Activated CD8-positive, alpha-beta T cell treated with anti-CD3 and anti-CD28 coated beads for 36 hours (primary cell): ENCODE results near the gene MAML1. TPM values are rescaled to one million over a fixed set of nuclear protein-coding genes. Genes with fewer than 3 reads are reported as not detected.

Source experiments
- ATAC-seq: fragments of 200-7000 bp; cut with Tn5 transposase; one replicate; pipeline ENCODE4 v1.10.0; 2021; ENCODE audit warnings: mild to moderate bottlenecking, moderate library complexity
- CTCF ChIA-PET: fragments of 350-600 bp; sonication (Branson Sonifier 250); formaldehyde crosslinking; loops from one replicate; lab custom pipeline; 2021; ENCODE audit warnings: antibody characterized with exemption; lab: Charles Lee
- POLR2A ChIA-PET: fragments of 350-600 bp; sonication (Branson Sonifier 250); formaldehyde crosslinking; loops from one replicate; lab custom pipeline; 2021; ENCODE audit warnings: antibody characterized with exemption; lab: Charles Lee
- DNase-seq: peaks from one replicate; pipeline ENCODE4 v3.0.0-alpha.2; 2020
- H3K27ac Mint-ChIP-seq: one replicate; pipeline ENCODE4 v1.8.0; 2021; ENCODE audit warnings: mild to moderate bottlenecking, mixed read lengths
- H3K27me3 Mint-ChIP-seq: one replicate; pipeline ENCODE4 v1.8.0; 2021; ENCODE audit warnings: mixed read lengths
- H3K36me3 Mint-ChIP-seq: one replicate; pipeline ENCODE4 v1.8.0; 2021; ENCODE audit warnings: low read depth, mixed read lengths
- H3K4me1 Mint-ChIP-seq: one replicate; pipeline ENCODE4 v1.8.0; 2021; ENCODE audit warnings: low read depth, mixed read lengths
- H3K4me3 Mint-ChIP-seq: one replicate; pipeline ENCODE4 v1.8.0; 2021; ENCODE audit warnings: mild to moderate bottlenecking, moderate library complexity, mixed read lengths
- H3K9me3 Mint-ChIP-seq: one replicate; pipeline ENCODE4 v1.8.0; 2021; ENCODE audit warnings: mixed read lengths
- CTCF ChIP-seq: fragments of 200-600 bp; IDR thresholded peaks from one replicate; pipeline ENCODE4 v1.8.0; 2022; ENCODE audit warnings: antibody characterized with exemption, mild to moderate bottlenecking
- intact Hi-C: fragments of 100-400 bp; cut with micrococcal nuclease; formaldehyde crosslinking; loops from one replicate; pipeline ENCODE4 v1.10.0; 2022
- total RNA-seq, 2 experiments: library from RNA; stranded (reverse); gene quantifications; one replicate each; pipeline ENCODE4 v1.2.3, GENCODE V29; 2021

Gene MAML1
- total RNA-seq, 2 experiments from 2014 or later, result 26.1 to 26.6 TPM

GRCh38 chr5:179795049-179795862 lies 62.6 kb downstream of the MAML1 start:
- ATAC-seq (no peak), DNase-seq (no peak)
- no peak overlapping the region for H3K27ac Mint-ChIP-seq
- intact Hi-C loops, result no loop called here
- peak overlapping the region; percentile 55 for H3K4me3 Mint-ChIP-seq
- peaks cover 6% of the 10 kb centered on the region for H3K36me3 Mint-ChIP-seq
- no peaks in the 10 kb centered on the region for H3K9me3 Mint-ChIP-seq
- peaks cover 26% of the 10 kb centered on the region for H3K4me1 Mint-ChIP-seq
- ChIA-PET CTCF (interaction anchor here (0.7 to 3.1 kb wide), 10 partner anchors 7 to 176 kb away, joined by 3 to 21 read pairs (median 4); partner anchors contain the start of gene MAML1), POLR2A (interaction anchor here (1.1 to 1.5 kb wide), 2 partner anchors 20 to 62 kb away, joined by 3 to 4 read pairs; no protein-coding TSS in a partner anchor)
- no peaks in the 10 kb centered on the region for H3K27me3 Mint-ChIP-seq
- TF ChIP-seq CTCF, result no peak

- Mint-ChIP-seq H3K4me3 (peak overlapping the region; percentile 67), H3K9me3 (no peaks in the 10 kb centered on the region), H3K36me3 (peaks cover 6% of the 10 kb centered on the region), H3K27ac (no peak overlapping the region), H3K27me3 (no peaks in the 10 kb centered on the region), H3K4me1 (peaks cover 26% of the 10 kb centered on the region)
- CTCF ChIA-PET, result interaction anchor here (0.7 to 2.9 kb wide), 11 partner anchors 10 to 175 kb away, joined by 3 to 21 read pairs (median 3); partner anchors contain the start of gene MAML1
- intact Hi-C loops, result no loop called here
- peak; percentile 74 for TF ChIP-seq CTCF
- POLR2A ChIA-PET, result interaction anchor here (0.6 to 1.8 kb wide), 7 partner anchors 9 to 173 kb away, joined by 3 to 4 read pairs (median 4); partner anchors contain the start of genes HNRNPH1 and MGAT4B
- peak; percentile 71 for DNase-seq
- ATAC-seq, result peak; percentile 65
Measured at GRCh38 chr5:179795863-179796833, 63.5 kb downstream of the MAML1 start.

DNA sequence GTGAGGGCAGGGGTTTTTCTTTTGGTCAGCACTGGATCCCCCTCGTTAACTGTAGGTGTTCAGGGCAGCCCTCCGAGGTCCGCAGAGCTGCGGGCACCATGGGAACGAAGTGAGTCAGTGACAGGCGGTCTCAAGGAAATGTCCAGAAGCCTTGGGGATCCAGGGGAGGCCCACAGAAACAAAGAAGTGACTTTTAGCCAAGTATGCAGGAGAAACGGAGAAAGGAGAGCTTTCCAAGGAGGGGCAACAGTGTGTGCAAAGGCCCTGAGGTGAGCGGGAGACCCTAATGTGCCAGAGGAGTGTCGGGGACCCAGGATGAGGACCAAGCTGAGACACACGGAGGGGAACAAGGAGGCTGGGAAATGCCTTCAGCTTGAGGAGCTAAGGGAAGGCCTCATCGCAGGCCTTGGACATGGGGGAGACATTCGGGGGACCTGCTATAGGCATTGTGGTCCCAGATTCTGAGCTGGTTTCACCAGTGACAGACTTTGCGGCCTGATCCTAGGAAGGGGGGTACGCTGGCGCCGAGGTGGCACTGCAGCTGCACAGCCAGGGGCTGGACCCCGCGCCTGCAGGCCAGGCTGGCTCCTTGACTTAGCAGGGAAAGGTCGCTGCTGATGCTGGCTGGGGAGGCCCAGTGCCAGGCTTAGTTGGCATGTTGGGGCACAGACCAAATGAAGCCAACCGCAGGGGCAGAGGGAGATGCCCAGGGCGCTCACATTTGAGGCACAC lies 64.4 kb downstream of the MAML1 start:
- H3K9me3 Mint-ChIP-seq, result no peaks in the 10 kb centered on the region
- peaks cover 28% of the 10 kb centered on the region for H3K4me1 Mint-ChIP-seq
- no peaks in the 10 kb centered on the region for H3K27me3 Mint-ChIP-seq
- H3K36me3 Mint-ChIP-seq, result peaks cover 8% of the 10 kb centered on the region
- DNase-seq, result no peak
- ATAC-seq, result no peak
- ChIA-PET POLR2A (interaction anchor here (0.5 to 1.8 kb wide), 6 partner anchors 8 to 173 kb away, joined by 3 to 4 read pairs (median 4); partner anchors contain the start of genes HNRNPH1 and MGAT4B), CTCF (interaction anchor here (0.9 to 2.9 kb wide), 8 partner anchors 9 to 118 kb away, joined by 3 to 21 read pairs (median 4); partner anchors contain the start of gene MAML1)
- H3K4me3 Mint-ChIP-seq, result peak overlapping the region; percentile 67
- no peak overlapping the region for H3K27ac Mint-ChIP-seq
- intact Hi-C loops, result no loop called here
- no peak for TF ChIP-seq CTCF

- TF ChIP-seq CTCF, result no peak
- Mint-ChIP-seq H3K9me3 (no peaks in the 10 kb centered on the region), H3K36me3 (peaks cover 8% of the 10 kb centered on the region), H3K4me3 (no peak overlapping the region), H3K27ac (no peak overlapping the region), H3K27me3 (no peaks in the 10 kb centered on the region), H3K4me1 (peaks cover 31% of the 10 kb centered on the region)
- ChIA-PET CTCF (interaction anchor here (1.2 to 2.9 kb wide), 2 partner anchors 18 to 35 kb away, joined by 3 to 21 read pairs; no protein-coding TSS in a partner anchor), POLR2A (interaction anchor here (0.5 to 1.4 kb wide), 2 partner anchors 24 to 119 kb away, joined by 3 to 4 read pairs; no protein-coding TSS in a partner anchor)
- intact Hi-C loops, result no loop called here
- DNase-seq (no peak), ATAC-seq (no peak)
Measured at GRCh38 chr5:179797741-179798140, 65.1 kb downstream of the MAML1 start.
